HG02642 (cell line): Measurements from ENCODE around the gene SHROOM2.

Experiments used
- ATAC-seq: cut with Tn5 transposase; IDR thresholded peaks from one replicate; pipeline ENCODE4 v1.9.1; 2021; ENCODE audit warnings: mild to moderate bottlenecking; ENCODE audit not compliant: unreplicated experiment, poor library complexity

SHROOM2 gene

GRCh38 chrX:9927698-9928482 is 141.7 kb downstream of the SHROOM2 start:
- ATAC-seq: no peak

- ATAC-seq: no peak
Observed at GRCh38 chrX:9935436-9935835, 149.2 kb downstream of the SHROOM2 start.

GRCh38 chrX:9937761-9938160 is 151.5 kb downstream of the SHROOM2 start:
- no peak for ATAC-seq

- no peak for ATAC-seq
Observed at GRCh38 chrX:9938516-9938915, 152.3 kb downstream of the SHROOM2 start.

GRCh38 chrX:9940421-9940820 is 154.2 kb downstream of the SHROOM2 start:
- no peak for ATAC-seq

- peak; percentile 93 for ATAC-seq
Observed at GRCh38 chrX:9942086-9942485, 155.9 kb downstream of the SHROOM2 start.

GRCh38 chrX:9943420-9943819 is 157.2 kb downstream of the SHROOM2 start:
- no peak for ATAC-seq

- ATAC-seq: no peak
Observed at GRCh38 chrX:9947131-9947794, 161.0 kb downstream of the SHROOM2 start.

- ATAC-seq: no peak
Observed at GRCh38 chrX:9948406-9948805, 162.2 kb downstream of the SHROOM2 start.

- no peak for ATAC-seq
Observed at GRCh38 chrX:9952300-9952699, 166.1 kb downstream of the SHROOM2 start.

GRCh38 chrX:9953396-9953795 is 167.2 kb downstream of the SHROOM2 start:
- no peak for ATAC-seq

GRCh38 chrX:9955506-9955905 is 169.3 kb downstream of the SHROOM2 start:
- ATAC-seq: no peak

- no peak for ATAC-seq
Observed at GRCh38 chrX:9957743-9958142, 171.5 kb downstream of the SHROOM2 start.

- ATAC-seq: no peak
Observed at GRCh38 chrX:9958183-9958582, 172.0 kb downstream of the SHROOM2 start.

GRCh38 chrX:9961750-9962149 is 175.5 kb downstream of the SHROOM2 start:
- ATAC-seq: no peak

- no peak for ATAC-seq
Observed at GRCh38 chrX:9966775-9967408, 180.7 kb downstream of the SHROOM2 start, which contains the start of gene CLDN34. Gene CLDN34 (plus strand): TSS chrX:9967358. CDS start chrX:9967358, 0 bp downstream.

GRCh38 chrX:9977635-9978034 is 191.4 kb downstream of the SHROOM2 start:
- no peak for ATAC-seq

GRCh38 chrX:9980401-9980800 is 194.2 kb downstream of the SHROOM2 start:
- ATAC-seq: no peak

GRCh38 chrX:9980927-9981326 is 194.7 kb downstream of the SHROOM2 start:
- ATAC-seq: no peak

- no peak for ATAC-seq
Observed at GRCh38 chrX:9983441-9983840, 197.2 kb downstream of the SHROOM2 start.

- ATAC-seq: no peak
Observed at GRCh38 chrX:9983846-9984245, 197.6 kb downstream of the SHROOM2 start.
